Ammon's horn (tissue), 1 donor: Measurements from ENCODE around the gene TRIM52.
A peak's percentile ranks its signal among the peaks of the same experiment; 100 is the strongest.
"Not testable (repeated sequence)": the region's sequence is repeated elsewhere in the genome, so short reads cannot be mapped to it uniquely, and the experiment has no call there.

Source experiments
- DNase-seq: peaks from one replicate; pipeline ENCODE4 v3.0.0-alpha.2; 2016; ENCODE audit warnings: low spot score

The TRIM52 gene

DNA sequence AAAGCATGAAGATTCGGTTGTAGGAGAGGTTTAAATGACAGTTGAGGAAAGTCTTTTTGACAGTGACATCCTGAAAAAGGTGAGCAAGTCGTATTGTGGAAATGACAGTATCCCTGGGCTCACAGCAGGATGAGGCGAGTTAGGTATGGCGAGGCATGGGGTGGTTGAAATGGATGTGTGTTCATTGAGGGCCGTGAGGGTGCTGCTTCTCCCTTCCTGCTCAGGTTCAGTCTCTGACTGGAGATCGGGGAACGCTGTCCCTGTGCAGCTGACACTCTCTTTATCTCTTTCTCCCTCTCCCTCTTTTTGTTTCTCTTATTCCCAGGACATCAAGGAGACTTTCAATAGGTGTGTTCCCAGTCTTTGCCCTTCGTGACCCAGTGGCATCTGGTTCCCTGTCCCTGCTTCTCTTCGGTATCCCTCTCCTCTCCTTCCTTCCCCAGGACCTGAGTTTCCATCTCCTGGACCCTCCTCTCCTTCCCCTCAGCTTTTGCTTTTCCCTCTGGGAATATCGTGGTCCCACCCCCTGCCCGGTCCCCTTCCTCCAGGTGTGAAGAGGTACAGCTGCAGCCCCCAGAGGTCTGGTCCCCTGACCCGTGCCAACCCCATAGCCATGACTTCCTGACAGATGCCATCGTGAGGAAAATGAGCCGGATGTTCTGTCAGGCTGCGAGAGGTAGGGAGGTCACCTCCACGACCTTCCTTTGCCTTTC lies 27.7 kb downstream of the TRIM52 start:
- no peak for DNase-seq

DNA sequence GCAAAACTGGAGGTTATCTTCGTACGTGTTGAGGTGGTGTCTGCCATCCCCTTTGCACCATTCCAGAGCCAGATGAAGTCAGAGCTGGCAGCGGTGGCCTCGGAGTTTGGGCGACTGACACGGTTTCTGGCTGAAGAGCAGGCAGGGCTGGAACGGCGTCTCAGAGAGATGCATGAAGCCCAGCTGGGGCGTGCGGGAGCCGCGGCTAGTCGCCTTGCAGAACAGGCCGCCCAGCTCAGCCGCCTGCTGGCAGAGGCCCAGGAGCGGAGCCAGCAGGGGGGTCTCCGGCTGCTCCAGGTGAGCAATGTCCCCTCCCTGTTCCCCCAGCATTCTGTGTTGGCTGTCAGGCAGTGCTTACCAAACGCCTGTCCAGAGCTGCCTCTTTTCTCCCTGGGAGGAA lies 28.4 kb downstream of the TRIM52 start:
- no peak for DNase-seq

- DNase-seq = no peak
Observed at GRCh38 chr5:181231432-181231831, 29.5 kb downstream of the TRIM52 start.

- DNase-seq = no peak
Observed at GRCh38 chr5:181230551-181230950, 30.4 kb downstream of the TRIM52 start.

DNA sequence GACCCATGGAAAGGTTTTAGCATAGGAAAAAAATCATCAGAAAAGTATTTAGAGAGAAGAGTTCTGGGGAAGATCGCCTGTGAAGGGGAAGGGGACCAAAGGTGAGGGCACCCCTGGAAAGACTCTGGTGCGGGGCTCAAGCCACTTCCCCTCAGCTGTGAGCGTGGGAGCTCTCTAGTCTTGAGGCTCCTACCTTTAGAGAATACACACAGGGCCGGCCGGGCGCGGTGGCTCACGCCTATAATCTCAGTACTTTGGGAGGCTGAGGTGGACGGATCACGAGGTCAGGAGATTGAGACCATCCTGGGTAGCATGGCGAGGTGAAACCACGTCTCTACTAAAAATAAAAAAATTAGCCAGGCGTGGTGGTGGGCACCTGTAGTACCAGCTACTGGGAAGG lies 30.9 kb downstream of the TRIM52 start:
- no peak for DNase-seq

GRCh38 chr5:181224390-181225229 lies 36.3 kb downstream of the TRIM52 start:
- DNase-seq = no peak

- DNase-seq = no peak
Observed at GRCh38 chr5:181223729-181224389, 37.1 kb downstream of the TRIM52 start.

GRCh38 chr5:181223058-181223728 lies 37.8 kb downstream of the TRIM52 start, which contains the start of gene TRIM41:
TSS of gene TRIM41 (plus strand) at chr5:181223281. CDS start at chr5:181224000, 719 bp downstream.
- DNase-seq = peak; percentile 99

DNA sequence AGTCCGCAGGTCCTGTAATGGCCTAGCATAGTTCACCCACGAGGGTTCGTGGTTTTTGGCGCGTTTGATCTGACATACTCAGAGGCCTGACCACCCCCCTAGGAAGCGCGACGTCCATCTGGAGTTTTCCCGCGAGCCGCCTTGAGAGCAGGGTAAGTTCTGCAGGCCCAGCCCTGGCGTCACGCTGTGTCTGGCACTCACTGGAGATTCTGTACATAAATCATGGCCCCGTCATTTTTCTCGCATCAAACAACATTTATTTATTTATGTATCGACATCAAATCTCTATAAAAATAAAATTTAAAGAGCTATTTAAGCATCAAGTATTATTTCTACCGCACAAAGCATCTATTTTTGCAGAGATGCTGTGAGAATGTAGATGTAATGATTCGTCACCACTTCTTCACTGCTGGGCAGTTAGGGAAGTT lies 38.3 kb downstream of the TRIM52 start:
- no peak for DNase-seq

DNA sequence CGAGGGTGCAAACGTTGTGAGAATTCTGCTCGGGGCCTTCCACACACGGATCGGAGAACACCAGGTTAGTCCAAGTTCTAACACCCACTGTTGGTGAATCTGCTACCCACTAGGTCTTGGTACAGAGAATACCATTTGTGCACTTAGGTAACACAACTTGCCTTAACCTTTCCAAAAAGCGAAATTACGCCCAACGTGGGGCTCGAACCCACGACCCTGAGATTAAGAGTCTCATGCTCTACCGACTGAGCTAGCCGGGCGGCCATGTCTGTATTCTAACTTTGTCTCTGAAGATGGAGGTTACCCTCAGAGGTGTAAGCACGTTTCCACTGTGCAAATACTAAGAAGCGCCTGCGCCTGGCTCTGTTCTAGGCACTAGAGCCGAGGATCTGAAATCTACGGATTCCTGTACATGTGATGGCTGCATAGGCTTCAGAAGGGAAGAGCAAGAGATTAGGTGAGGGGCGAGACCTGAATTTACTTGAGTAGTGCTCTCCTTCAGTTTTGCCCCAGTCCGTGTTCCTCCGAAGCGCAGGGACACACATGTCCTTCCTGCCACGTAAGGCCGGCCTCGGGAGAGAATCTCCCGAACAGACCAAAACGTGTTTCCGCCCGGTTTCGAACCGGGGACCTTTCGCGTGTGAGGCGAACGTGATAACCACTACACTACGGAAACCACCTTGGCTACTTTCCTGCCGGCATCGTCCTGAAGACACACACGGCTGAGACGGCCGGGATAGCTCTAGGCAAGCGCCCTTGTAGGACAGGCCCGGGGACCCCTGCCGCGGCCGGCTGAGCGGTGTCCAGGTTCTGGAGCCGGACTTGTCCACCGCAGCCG lies 38.9 kb downstream of the TRIM52 start:
- peak; percentile 91 for DNase-seq

- DNase-seq = no peak
Observed at GRCh38 chr5:181221105-181221791, 39.7 kb downstream of the TRIM52 start.

- no peak for DNase-seq
Observed at GRCh38 chr5:181220178-181220515, 40.8 kb downstream of the TRIM52 start.

- DNase-seq = no peak
Observed at GRCh38 chr5:181219262-181220177, 41.4 kb downstream of the TRIM52 start.

- no peak for DNase-seq
Observed at GRCh38 chr5:181218795-181219124, 42.2 kb downstream of the TRIM52 start.

DNA sequence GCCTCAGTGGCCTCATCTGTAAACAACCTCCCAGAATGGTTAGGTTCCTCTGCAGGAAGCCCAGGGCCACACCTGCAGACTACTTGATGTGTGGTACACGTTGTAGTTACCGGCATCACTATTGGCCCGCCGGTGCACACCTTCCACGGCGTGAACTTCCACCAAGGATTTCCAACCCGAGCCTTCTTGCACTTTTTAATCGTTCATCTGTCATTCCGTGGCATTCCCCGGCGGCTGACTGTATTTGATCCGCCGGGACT lies 43.2 kb downstream of the TRIM52 start:
- no peak for DNase-seq

GRCh38 chr5:181217111-181217802 lies 43.7 kb downstream of the TRIM52 start:
- DNase-seq = peak; percentile 51

DNA sequence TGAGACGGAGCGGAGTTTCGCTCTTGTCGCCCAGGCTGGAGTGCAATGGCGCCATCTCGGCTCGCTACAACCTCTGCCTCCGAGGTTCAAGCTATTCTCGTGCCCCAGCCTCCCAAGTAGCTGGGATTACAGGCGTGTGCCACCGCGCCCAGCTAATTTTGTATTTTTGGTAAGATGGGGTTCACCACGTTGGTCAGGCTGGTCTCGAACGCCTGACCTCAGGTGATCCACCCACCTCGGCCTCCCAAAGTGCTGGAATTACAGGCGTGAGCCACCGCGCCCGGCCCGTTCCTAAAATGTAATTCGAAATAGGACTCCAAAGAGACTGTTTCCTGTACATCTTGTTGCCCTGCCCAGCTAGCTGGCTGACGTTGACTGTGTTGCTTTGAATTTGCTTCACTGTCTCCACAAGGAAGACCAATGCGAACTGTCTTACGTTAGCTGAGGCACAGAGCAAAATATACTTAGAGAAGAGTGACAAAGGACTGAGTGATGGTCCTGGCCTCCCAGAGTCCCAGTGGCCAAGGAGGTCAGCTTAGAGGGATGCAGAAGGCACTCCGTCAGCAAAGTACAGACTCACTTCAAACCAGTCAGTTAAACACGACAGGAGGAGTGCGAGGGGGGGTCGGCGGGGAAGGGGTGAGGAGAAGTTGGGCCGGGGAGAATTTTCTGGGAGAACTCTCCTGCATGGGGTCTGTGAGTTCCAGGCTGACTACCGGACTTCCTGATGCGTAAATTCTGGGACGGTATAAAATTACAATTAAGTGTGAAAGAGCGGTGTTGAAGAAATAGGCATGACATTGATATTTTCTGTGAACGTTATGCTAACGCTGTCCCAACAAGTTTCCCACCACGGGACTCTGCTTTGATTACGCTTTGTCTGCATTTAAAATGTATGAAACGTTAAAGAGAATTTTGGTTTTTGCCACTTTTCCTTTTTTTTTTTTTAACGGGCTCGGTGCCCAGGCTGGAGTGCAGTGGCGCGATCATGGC lies 44.6 kb downstream of the TRIM52 start:
- no peak for DNase-seq

GRCh38 chr5:181214249-181214648 lies 46.7 kb downstream of the TRIM52 start:
- not testable (repeated sequence) for DNase-seq
